GM12873 (cell line): Measurements from ENCODE around the gene ANKRD33B.

Experiments used
- TF ChIP-seq, protein P1 (sequence below): IDR thresholded peaks from 2 replicates; pipeline ENCODE4 v1.5.1; 2012; ENCODE audit warnings: low read depth, mild to moderate bottlenecking, moderate library complexity, low read length, control low read depth; ENCODE audit not compliant: insufficient read depth; ENCODE audit errors: missing control alignments

Gene ANKRD33B

GRCh38 chr5:10629682-10630081, 65.8 kb downstream of the ANKRD33B start:
- TF ChIP-seq, protein P1, sequence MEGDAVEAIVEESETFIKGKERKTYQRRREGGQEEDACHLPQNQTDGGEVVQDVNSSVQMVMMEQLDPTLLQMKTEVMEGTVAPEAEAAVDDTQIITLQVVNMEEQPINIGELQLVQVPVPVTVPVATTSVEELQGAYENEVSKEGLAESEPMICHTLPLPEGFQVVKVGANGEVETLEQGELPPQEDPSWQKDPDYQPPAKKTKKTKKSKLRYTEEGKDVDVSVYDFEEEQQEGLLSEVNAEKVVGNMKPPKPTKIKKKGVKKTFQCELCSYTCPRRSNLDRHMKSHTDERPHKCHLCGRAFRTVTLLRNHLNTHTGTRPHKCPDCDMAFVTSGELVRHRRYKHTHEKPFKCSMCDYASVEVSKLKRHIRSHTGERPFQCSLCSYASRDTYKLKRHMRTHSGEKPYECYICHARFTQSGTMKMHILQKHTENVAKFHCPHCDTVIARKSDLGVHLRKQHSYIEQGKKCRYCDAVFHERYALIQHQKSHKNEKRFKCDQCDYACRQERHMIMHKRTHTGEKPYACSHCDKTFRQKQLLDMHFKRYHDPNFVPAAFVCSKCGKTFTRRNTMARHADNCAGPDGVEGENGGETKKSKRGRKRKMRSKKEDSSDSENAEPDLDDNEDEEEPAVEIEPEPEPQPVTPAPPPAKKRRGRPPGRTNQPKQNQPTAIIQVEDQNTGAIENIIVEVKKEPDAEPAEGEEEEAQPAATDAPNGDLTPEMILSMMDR, result no peak

DNA sequence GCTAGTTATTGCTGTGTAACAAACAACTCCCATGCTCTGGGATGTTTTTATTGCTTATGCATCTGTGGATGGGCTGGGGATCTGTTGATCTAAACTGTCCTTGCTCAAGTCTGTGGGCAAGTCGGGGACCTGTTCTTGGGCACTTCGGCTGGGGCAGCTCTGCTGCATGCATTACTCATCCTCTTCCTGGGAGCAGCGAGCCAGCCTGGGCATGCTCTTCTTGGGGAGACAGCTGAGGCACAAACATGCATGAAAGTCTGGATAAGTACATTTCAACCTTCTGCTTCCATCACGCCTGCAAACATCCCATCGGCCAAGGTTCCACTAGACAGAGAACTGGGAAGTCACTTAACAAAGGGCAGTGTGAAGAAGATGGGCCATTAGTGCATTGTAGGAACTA, 66.3 kb downstream of the ANKRD33B start:
- TF ChIP-seq, protein P1, result no peak

- TF ChIP-seq, protein P1, result no peak
Observed at GRCh38 chr5:10631316-10631996, 67.6 kb downstream of the ANKRD33B start.

DNA sequence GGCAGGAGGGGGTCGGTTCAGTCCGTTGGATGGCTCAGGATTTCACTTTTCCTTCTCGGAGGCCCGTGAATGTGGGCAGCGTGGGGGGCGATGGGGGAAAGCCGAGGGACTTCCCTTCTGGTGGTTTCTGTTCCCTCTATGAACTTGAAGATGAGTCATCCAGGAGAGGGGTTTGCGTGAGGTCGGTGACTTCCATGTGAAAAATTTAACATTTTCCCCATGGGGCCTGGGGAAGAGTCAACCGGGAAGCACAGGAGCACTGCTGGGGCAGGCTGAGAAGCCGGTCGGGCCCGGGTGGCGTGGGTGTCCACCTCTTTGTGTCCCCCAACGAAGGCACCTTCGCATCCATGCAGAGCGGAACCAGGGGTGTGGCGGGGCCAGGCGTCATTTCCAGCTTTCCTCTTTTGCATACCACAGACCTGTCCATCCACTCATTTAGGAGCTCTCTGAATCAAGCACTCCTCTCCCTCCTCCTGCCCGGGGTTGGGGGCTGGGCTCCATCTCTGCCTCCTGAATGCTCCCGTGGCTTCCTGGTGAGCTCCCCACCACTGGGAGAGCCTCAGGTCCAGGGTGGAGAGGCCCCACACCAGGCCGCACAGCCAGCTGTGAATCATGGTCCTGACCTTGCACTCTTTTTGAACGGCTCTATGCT, 68.4 kb downstream of the ANKRD33B start:
- TF ChIP-seq, protein P1, result no peak

DNA sequence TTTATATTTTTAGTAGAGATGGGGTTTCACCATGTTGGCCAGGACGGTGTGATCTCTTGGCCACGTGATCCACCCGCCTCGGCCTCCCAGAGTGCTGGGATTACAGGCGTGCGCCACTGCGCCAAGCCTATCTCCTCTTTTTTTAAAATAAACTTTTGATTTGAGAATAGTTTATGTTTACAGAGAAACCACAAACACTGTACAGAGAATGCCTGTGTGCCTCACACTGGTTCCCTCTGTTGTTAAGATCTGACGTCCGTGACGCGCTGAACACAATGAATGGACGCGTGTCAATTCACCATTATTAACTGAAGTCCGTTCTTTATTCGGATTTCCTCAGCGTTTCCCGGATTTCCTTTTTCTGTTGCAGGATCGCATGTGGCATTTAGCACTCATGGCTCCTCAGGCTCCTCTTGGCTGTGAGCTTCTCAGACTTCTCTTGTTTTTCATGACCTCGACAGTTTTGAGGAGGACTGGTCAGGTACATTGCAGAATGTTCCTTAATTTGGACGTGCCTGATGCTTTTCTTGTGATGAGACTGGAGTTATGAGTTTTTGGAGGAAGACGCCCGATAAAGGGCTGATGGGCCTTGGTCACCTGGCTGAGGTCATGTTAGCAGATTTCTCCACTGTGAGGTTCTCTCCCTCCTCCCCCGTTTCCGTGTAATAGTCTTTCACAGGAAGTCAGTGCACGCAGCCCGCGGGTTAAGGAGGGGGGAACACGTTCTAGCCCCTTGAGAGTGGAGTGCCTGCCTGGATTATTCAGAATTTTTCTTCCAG, 69.6 kb downstream of the ANKRD33B start:
- TF ChIP-seq, protein P1, result no peak

- TF ChIP-seq, protein P1, result no peak
Observed at GRCh38 chr5:10634050-10634449, 70.2 kb downstream of the ANKRD33B start.

DNA sequence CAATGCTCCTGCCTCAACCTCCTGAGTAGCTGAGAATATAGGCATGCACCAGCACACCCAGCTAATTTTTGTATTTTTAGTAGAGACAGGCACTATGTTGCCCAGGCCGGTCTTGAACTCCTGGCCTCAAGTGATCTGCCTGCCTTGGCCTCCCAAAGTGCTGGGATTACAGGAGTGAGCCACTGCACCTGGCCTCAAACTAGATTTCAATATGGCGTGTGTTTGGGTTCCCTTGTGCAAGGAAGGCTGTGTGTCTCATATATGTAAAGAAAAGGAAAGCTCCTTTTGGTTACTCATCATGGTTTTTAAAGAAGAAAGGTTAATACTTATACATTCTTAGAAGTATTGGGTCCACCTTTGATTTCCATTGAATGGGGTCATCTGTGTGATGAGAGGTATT, 70.7 kb downstream of the ANKRD33B start:
- TF ChIP-seq, protein P1, result no peak
